Measurements from ENCODE around the gene PDPR.

GRCh38 chr16:70160388-70160787, 46.3 kb downstream of the PDPR start:
- TF ChIP-seq CTCF (IDR thresholded peaks at IDR 0.05 in 4 of 5, conservative IDR thresholded peaks at IDR 0.05 in 1 of 5) (no peak), POLR2A (IDR thresholded peaks at IDR 0.05) (no peak)
